Stimulated activated CD4-positive, alpha-beta T cell treated with anti-CD3 and anti-CD28 coated beads, Interleukin-15, amount 100 ng/mL, for 24 hours (primary cell): Measurements from ENCODE around the gene LRBA.
"Not testable (repeated sequence)": the region's sequence is repeated elsewhere in the genome, so short reads cannot be mapped to it uniquely, and the experiment has no call there.

Experiments
- DNase-seq: peaks from one replicate; pipeline ENCODE4 v3.0.0-alpha.2; 2020

The LRBA gene

DNA sequence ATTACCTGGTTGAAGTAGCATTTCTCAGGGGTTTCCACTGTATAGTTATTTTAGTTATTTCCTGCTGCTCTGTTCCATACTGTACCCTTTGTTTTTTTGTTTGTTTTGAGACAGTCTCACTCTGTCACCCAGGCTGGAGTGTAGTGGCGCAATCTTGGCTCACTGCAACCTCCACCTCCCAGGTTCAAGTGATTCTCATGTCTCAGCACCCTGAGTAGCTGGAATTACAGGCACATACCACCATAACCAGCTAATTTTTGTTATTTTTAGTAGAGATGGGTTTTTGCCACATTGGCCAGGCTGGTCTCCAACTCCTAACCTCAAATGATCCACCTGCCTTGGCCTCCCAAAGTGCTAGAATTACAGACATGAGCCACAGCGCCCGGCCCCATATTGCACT is 457.3 kb downstream of the LRBA start:
- not testable (repeated sequence) for DNase-seq

DNA sequence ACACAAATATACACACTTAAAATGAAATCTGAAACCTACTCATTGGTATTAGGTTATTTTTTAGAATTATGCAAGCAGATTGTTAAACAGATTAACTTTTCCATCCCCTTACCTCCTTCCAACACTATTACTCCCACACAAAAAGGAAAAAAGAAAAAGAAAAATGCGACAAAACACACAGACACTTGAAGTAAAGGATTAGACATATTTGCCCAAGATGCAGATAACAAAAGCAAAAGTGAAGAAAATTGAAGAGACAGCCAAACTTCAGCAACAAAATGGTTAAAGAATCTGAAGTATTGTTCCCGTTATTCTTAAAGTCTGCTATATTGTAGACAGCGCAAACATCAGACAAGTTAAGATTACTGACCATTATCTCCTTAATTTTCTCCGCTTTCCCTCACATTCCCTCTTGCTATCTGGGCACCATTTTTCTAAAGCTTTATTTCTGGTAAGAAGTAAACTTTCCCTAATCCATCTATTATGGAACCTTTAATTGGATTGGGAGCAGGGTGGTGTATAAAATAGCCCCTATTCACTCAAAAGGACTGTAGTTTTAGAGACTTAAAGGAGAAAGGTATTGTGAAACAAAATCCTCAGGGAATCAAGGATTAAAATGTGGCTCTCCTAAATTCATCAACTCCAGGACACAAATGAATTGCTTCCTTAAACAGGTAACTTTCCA is 467.8 kb downstream of the LRBA start:
- DNase-seq: no peak

DNA sequence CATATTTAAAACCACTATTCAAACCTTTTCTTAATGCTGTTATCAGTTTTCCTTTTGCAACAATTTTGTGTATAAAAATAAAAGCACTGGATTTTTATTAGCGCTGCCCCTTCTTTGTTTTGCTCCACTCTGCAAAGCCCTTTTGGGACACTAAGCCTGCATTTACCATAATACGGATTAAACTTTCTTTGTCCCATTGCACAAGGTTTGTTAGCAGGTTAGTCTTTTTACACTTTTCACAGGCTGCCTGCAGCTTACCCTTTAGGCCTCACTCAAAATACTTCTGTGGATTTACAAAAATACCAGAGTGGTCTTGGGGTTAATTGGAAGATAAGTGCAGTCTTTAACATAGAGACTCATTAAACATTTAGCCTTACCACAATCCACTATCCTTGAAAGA is 468.8 kb downstream of the LRBA start:
- DNase-seq: no peak

DNA sequence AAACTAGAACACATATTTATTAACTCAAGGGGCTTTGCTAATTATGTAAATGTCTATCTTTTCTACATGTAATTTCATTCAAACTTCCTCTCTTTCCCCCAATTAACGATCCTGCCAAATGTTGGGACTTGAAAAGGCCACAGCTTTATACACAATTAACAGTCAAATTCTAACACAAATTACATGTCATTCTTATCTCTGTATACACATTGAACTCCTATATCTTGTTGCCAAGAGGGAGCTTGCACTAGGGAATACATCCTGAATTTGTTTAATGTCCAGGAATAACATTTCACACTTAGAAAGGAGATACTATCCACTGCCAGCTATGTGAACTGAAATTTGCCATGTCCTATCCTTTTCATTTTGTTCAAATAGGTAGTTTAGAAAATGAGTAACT is 472.0 kb downstream of the LRBA start:
- DNase-seq: no peak

DNA sequence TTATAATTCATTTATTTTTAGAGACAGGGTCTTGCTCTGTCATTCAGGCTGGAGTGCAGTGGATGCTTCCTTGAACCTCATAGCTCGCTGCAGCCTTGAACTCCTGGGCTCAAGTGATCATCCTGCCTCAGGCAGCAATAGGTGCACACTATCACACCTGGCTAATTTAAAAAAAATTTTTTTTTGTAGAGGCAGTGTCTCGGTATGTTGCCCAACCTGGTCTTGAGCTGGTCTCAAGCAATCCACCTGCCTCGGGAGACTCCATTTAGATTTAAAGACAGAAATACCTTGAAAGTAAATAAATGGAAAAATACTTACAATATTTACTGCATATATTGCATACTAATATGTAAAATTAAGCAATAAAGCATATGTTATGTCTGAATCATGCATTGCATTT is 473.4 kb downstream of the LRBA start:
- DNase-seq: no peak

DNA sequence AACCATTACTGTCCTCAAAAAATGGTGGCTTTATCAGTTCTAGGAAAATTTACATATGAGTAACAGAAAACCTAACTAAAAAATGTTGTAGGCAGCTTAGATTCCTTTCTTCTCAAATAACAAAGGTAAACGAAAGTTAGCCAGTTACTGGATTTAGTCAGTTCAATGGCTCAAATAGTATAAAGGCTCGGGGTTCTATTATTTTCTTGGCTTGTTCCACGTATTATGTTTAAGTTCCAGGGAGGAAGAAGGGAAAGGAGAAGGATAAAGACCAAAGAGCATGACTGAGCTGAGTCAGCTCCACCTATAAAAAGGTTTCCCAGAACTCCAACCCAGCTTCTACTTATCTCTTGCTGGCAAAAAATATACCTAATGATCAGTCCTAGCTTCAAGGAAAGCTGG is 474.1 kb downstream of the LRBA start:
- no peak for DNase-seq

DNA sequence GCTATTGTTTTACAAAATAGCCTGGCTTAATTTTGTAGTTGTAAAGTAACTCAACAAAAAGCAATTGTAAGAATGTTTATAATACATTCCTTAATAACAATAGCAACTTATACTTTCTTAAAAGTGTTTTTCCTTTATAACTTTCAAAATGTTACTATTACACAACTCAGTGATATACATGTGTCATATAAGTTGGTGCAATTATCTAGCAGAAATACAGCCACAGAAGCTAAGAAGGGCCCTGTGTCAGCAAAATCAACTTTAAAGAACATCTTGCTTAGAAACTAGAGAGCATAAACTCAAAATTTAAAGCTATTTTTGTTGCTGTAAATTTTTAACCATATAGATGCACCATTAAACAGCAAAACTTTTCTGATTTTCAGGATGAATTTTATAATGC is 474.5 kb downstream of the LRBA start:
- DNase-seq: no peak

DNA sequence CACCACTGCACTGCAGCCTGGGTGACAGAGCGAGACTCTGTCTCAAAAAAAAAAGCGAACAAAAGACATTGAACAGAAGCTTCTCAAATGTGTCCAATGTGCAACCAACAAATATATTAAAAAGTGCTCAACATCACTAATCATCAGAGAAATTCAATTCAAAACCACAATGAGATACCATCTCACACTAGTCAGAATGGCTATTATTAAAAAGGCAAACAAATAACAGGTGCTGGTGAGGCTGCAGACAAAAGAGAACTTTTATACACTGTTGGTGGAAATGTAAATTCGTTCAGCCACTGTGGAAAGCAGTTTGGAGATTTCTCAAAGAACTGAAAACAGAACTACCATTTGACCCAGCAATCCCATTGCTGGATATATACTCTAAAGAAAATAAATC is 477.2 kb downstream of the LRBA start:
- not testable (repeated sequence) for DNase-seq

DNA sequence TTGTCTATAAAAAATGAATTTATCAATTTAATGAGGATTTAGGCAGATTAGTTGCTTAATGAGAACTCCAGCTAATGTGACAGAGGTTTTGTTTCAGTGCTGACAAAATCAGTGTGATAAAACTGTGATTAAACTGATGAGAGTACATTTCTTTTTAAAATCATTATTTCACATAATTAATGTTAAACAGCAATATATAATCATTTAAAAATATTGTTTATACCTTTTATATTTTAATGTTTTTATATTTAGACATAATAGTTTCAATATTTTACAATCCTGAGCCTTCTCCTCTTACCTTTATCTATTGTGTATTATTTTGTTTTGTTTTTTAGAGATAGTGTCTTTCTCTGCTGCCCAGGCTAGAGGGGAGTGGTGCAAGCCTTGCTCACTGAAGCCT is 480.3 kb downstream of the LRBA start:
- no peak for DNase-seq

DNA sequence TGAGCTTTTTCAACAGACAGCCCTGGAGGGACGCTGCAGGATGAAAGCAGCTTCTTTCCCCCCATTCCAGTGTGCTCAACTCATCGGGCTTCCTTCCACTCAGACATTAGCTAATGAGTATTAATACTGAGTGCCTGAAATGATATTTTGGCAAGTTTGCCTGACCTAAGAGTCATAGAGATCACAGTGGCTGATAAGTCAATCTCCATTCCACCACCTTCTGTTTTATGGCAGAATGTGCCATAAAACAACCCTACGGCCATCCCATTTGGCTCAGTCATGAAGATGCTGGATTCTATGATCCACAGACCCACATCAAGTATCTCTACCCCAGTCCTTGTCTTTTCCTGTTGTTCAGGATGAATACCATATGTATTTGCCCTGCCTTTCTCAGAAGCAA is 481.4 kb downstream of the LRBA start:
- DNase-seq: no peak

DNA sequence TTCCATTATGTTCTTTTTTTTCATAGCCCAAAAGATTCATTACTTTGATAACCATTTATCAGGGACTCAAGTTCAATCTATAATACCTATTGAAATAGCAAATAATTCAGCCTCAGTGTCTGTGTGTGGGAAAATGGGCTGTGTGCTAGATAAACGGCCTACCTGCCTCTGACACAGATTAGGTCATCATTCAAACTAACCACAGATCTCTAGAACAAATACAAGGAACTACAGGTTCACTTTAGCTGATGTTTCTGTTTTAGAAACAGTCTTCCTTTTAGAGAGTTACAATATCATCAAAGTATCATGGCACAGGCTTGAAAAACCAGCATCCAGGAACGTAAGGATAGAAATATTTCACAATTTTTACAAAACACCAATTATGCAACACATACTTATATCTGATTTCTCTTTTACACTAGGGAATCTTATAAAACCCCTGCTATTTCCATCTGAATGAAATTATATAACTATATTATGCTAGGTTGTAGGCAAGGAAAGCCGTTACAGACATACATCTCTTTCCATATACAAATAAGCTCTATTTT is 489.7 kb downstream of the LRBA start:
- DNase-seq: no peak

DNA sequence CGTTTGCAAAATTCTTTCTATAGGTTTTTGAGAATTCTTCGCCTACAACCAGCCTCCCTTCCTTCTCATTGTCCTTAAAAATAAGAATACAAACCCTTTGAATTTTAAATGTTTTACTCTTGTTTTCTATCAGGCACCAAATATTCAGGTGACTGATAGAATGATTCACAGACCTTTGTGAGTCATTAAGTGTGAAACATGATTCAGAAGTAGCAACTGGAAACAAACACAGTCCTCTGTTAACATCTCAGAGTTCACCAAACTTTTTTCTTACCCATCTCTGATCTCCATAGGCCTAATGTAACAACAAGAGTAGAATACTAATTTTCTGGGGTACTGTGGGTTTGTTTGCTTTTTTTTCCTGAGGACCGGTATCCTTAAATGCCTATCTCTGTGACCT is 496.5 kb downstream of the LRBA start:
- no peak for DNase-seq

DNA sequence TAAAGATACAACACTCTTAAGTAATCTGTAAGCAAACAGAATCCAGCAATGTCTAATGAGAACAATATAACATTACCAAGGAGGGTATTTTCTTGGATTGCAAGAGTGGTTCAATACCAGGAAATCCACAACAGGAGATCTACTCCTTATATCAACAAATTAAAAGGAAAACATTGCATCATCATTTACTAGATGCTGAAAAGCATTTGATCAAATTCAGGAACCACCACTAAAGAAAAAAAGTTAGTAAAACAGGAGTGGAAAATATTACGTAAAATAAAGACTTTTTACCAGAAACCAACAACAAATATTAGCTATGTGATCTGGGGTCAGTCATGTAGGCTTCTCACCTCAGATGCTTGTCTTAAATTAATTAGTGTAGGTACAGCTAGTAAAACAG is 499.9 kb downstream of the LRBA start:
- no peak for DNase-seq

DNA sequence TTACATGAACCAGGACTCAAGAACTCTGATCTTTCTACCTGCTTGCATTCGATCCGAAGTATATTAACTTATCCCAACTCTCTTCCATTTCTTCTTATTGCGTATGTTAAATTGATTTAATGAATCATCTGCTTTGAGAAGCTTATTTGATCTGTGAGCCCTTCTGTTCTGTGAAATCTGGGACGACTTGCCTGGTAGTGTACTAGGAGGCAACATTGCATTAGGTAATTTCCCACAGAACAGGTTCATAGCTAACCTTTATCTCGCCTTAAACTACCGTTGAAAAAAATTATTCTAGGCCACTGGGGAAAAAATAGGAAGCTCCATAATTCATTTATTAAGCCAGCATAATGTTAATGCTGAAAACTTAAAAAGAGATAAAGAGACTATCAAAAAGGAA is 500.4 kb downstream of the LRBA start:
- no peak for DNase-seq

DNA sequence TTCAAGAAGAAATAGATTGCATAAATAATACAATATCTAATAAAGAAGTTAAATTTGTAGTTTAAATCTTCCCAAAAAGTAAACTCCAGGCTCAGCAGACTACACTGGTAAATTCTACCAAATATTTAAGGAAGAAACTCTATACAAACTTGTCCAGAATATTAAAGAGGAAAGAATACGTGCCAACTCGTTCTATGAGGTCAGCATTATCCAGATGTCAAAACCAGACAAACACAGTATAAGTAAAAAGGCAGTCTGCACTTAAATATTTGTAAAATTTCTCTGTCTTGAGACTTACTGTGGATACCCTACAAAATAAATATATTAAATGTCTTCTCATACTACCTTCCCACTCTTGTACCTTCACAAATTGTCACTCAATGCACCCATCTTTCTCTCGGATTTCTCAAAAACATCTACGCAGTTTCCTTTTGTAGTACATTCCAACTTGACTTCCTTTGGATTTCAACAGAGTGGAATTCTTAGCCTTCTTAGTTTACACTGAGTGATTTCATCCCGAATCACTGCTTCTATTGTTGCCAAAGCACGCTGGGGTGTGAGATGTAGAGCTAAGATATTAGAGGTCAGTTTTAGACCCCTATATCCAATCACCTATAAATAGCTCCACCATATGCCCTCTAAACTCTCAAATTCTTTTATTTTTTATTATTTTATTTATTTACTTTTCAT is 504.8 kb downstream of the LRBA start:
- DNase-seq: no peak

DNA sequence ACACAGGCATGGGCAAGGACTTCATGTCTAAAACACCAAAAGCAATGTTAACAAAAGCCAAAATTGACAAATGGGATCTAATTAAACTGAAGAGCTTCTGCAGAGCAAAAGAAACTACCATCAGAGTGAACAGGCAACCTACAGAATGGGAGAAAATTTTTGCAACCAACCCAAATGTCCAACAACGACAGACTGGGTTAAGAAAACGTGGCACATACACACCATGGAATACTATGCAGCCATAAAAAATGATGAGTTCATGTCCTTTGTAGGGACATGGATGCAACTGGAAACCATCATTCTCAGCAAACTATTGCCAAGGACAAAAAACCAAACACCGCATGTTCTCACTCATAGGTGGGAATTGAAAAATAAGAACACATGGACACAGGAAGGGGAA is 507.4 kb downstream of the LRBA start:
- DNase-seq: not testable (repeated sequence)

DNA sequence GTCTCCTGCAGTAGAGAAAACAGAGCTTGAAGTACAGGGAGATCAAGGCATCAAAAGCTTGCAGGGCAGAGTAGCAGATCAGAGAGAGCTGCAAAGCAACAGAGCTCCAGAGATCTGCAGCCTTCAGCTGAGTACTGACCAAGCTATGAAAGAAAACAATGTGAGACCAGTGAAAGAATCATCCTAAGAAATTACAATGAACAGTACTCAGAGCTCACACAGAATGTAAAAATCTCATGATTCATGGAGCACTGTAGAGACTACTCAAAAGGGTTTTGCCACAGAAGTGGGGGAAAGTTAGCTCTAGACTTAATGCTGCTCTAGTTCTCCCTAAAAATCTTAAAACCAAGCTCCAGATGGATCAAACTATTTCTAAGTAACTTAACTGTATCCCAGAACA is 513.1 kb downstream of the LRBA start:
- no peak for DNase-seq

DNA sequence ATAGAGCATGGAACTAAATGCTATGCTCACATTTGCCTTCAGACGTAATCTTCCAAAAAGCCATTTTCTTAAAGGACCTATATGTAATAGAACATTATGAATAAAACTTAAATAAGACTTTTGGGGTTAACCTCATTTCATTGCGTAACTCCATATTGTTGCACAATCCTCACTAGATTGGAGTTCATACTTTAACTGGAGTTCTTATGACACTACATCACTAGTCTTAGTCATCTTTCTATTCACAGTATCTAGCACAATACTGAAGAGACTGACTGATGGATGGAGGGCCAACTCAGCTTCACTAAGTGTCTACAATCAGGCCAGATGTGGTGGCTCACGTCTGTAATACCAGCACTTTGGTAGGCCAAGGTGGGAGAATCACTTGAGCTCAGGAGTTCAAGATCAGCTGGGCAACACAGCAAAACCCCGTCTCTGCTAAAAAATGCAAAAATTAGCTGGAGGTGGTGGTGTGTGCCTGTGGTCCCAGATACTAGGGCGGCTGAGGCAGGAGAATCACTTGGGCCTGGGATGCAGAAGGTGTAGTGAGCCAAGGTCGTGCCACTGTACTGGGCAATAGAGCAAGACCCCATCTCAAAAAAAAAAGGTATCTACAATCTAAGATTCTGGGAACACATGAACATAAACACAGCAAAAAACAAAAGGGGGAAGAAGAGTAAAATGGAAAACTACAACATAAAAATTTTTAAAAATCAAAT is 513.9 kb downstream of the LRBA start:
- no peak for DNase-seq

DNA sequence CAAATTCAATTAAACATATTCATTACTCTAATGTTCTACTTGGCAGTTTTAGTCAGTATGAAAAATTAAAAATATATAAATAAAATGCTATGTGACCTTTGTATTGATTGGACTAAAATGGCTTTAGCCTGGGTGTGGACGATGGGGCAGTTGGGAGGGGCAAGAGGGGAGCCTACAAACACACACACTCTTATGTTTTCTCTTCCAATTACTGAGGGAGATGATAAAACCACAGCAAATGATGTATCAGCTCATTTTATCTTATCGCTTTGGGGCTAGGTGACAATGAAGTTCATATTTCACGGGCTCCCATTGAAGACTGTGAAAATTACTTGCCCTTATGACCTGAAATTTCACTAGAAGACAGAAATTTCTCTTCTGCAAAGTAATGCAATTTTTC is 517.5 kb downstream of the LRBA start:
- DNase-seq: no peak

DNA sequence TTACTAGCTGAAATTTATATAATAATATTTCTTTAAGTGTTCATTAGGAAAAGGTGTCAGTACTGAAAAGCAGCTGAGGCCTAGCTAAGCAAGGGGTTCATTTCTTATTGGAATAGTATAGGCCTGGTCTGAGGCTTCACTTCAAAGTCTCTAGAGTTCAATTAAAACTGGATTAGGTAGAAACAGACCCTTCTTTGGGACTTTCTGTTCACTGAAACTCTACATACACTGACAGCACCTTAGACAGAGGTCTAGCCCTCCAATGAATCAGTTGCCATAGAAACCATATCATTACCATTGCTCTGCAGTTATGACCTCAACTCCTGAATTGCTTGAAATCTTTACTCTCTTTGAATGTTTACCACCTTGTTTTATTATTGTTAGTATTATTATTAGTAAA is 519.5 kb downstream of the LRBA start:
- no peak for DNase-seq

DNA sequence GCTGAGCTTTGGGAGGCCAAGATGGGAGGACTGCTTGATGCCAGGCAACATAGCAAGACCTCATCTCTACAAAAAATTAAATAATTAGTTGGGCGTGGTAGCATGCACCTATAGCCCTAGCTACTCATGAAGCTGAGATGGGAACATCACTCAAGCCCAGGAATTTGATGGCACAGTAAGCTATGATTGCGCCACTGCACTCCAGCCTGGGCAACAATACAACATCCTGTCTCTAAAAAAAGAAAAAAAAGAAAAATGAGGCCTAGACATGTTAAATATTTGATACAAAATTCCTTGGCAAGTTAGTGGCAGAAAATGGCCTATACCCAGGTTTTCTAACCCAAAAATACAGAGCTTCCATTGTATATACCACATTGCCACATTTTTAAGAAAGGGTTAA is 521.2 kb downstream of the LRBA start:
- DNase-seq: no peak

DNA sequence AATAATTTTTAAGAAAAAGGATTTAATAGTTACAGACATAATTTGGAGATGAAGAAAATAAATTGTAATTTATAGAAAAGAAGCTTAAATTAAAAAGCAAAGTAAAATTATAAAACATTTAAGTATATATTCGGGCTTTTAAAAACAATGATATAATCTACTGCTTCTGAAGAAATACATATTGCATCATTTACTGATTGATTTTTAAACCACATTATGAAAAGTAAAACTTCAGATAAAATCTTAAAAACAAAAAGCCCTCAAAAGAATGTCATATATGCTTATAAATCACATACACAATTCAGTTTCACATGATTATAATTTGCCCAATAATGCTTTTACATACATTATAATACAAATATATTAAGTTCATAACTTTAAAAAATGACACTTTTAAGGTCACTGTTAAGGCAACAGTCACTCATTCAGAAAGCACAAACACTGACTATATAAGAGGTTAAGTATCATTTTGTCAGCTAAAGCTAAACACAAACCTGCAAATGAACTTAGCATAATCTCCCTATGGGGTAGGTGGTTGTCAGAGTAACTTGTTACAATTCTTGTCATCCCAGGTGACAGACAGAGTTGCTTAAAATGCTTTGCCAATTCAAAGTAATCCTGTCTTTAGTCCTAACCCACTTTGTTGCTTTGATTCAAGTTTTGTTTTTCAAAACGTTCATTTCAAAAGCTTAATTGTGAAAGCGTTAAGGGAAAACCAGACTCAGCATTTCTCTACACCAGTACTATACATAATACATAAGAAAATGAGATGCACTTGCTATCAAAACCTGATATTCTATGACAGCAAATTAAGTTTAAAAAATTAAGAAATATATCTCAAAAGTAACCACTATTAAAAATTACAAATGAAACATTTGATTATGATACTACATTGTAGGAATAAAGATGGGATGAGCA is 523.7 kb downstream of the LRBA start:
- no peak for DNase-seq

DNA sequence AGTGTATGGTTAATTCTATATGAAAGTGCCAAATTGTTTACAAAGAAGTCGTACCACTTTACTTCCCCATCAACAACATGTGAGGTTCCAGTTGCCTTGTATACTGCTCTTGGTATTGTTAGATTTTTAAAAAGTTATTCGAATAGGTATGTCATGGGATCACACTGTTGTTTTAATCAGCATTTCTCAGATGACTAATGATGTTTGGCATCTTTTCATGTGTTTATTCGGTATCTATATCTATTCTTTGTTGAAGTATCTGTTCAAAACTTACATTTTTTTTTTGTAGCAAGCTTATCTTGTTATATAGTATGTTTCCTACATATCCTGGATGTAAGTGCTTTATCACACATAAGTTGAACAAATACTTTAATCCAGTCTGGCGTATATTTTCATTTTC is 532.5 kb downstream of the LRBA start:
- DNase-seq: no peak
